ENCODE measurements around the gene SSH2.

The SSH2 gene

GRCh38 chr17:29612404-29613280, 317.4 kb downstream of the SSH2 start:
- DNase-seq (ENCODE audit: low read depth in 3 of 3, low spot score in 1 of 3): no peak

- DNase-seq (ENCODE audit: low read depth in 3 of 3, low spot score in 1 of 3): no peak
These were observed 318.0 kb downstream of the SSH2 start for GRCh38 chr17:29612094-29612403.

- DNase-seq (ENCODE audit: low read depth in 3 of 3, low spot score in 1 of 3): no peak
These were observed 318.5 kb downstream of the SSH2 start for GRCh38 chr17:29611351-29612093.

GRCh38 chr17:29610395-29610794, 319.6 kb downstream of the SSH2 start:
- DNase-seq (ENCODE audit: low read depth in 3 of 3, low spot score in 1 of 3): no peak

- DNase-seq (ENCODE audit: low read depth in 3 of 3, low spot score in 1 of 3): no peak
These were observed 321.0 kb downstream of the SSH2 start for GRCh38 chr17:29608986-29609385.

GRCh38 chr17:29607557-29608195, 322.4 kb downstream of the SSH2 start:
- DNase-seq (ENCODE audit: low read depth in 3 of 3, low spot score in 1 of 3): no peak

DNA sequence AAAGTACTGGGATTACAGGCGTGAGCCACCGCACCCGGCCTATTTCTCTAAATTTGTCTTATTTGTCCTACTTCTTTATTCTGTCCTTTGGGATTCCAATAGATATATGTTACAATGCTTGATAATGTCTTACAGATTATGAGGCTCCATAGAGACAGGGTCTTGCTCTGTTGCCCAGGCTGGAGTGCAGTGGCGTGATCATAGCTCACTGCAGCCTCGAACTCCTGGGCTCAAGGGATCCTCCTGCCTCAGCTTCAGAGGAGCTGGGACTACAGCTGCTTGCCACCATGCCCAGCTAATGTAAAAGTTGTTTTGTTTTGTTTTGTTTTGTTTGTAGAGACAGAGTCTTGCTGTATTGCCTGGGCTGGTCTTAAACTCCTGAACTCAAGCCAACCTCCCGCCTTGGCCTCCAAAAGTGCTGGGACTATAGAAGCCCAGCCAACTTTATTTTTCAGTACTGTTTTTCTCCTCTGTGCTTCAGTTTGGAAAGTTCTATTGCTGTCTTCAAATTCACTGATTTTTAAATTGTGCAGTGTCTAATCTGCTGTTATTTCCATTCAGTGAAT, 326.8 kb downstream of the SSH2 start:
- DNase-seq (ENCODE audit: low read depth in 3 of 3, low spot score in 1 of 3): no peak

DNA sequence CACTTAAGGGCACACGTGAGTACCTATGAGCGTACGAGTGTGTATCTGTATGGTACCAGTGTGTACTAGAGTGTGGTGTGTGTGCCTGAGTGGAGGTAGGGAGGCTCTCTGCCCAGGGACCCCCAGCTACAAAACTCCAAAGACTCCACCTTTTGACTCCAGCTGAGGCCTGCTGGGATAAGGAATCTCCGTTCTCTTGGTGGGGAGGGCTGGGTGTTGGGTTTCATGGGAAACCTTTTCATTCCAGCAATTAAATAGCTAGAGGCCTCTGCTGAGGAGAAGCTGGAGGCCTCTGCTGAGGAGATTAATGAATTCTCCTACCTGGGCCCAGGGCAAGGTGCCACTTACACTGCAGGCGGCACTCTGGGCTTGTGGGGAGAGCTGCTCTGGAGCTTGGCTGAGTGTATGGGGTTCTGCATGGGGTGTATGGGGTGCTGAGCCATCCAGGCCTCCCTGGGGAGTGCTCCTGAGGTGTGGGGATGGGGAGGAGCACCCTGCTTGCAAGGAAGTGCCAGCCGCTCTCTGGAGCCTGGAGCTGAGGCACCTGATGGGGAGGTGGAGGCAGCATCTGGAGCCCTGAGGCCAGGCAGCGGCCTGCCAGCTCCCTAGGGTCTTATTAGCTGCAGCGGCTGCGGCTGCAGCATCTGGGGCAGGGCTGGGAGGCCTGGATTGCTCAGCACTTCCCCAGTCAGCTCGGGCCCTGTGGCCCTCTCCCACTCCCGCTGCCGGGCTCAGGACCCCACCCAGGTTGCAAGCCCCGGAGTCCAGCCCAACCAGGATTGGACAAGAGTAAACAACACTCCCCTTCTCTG, 332.5 kb downstream of the SSH2 start:
- no peak for DNase-seq (ENCODE audit: low read depth in 3 of 3, low spot score in 1 of 3)

DNA sequence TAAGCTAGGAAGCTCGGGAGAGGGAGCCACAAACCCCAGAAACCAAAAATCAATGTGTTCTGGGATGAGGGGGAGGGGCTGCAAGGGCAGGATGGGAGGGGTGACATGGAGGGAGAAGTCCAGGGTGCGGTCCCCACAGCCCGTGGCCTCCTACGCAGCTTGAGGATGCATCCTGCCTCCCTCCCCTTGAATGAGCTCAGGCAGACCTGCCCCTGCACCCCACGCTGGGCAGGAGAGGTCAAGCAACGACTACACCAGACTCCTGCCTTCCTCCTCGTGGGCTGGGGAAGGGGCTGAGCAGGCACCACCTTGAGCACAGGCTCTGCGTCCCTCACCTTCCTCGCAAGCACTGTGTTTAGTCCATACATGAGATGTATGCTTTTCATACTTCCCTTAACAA, 333.2 kb downstream of the SSH2 start:
- no peak for DNase-seq (ENCODE audit: low read depth in 3 of 3, low spot score in 1 of 3)

GRCh38 chr17:29595943-29596774, 333.9 kb downstream of the SSH2 start:
- DNase-seq (ENCODE audit: low read depth in 3 of 3, low spot score in 1 of 3): no peak

- DNase-seq (ENCODE audit: low read depth in 3 of 3, low spot score in 1 of 3): no peak
These were observed 334.7 kb downstream of the SSH2 start for GRCh38 chr17:29595107-29595942.

GRCh38 chr17:29594519-29595090, 335.4 kb downstream of the SSH2 start:
- DNase-seq (ENCODE audit: low read depth in 3 of 3, low spot score in 1 of 3): no peak

GRCh38 chr17:29593591-29594518, 336.2 kb downstream of the SSH2 start:
- no peak for DNase-seq (ENCODE audit: low read depth in 3 of 3, low spot score in 1 of 3)

DNA sequence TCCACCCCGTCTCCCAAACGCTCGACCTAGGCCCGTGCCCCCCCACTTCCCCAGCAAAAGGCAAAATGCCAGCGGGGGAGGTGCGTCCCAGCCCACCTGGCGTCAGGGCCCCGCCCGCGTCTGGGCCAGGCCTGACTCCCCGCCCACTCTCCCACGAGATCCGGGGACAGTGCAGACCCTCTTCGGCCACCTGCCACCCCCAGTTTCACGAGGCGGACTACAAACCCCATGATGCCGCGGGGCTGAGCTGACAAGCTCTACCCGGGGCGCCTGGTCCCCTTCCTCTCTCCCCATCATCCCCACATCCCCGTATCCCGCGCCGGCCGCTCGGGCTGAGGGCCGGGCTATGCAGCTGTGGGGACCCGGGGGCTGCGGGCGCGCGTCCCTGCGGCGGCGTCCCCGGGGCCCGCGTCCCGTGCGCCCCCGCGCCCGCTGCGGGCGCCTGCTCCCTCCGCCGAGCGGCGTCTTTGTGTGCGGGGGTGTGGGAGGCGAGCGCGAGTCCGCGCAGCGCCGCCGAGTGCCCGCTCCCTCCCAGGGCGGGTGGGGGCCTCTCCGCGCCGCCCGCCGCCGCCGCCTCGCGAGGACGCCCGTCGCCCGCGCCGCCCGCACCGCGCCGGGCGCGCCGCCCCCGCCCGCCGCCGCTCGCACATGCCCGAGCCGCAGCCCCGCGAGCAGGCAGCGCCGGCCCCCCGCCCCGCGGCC, 337.0 kb downstream of the SSH2 start, which contains the start of gene ANKRD13B:
TSS of gene ANKRD13B (plus strand) at position 283 of the 702 bp plus-strand sequence. CDS start 490 bp downstream, outside the sequence.
- DNase-seq (ENCODE audit: low read depth in 3 of 3, low spot score in 1 of 3): no peak

GRCh38 chr17:29591737-29592608, 338.1 kb downstream of the SSH2 start:
- DNase-seq (ENCODE audit: low read depth in 3 of 3, low spot score in 1 of 3): peak; percentile 35 to 75 (median 40)

Measured in stimulated activated CD4-positive, alpha-beta T cell treated with anti-CD3 and anti-CD28 coated beads, TNF-alpha, amount 100 ng/mL, for 1 hour (primary cell).